HL-60 (cell line): Measurements from ENCODE around the gene GPBP1.
"Not testable (repeated sequence)": the region's sequence is repeated elsewhere in the genome, so short reads cannot be mapped to it uniquely, and the experiment has no call there.

ENCODE experiments used
- DNase-seq, 2 experiments: peaks; one replicate each; pipeline ENCODE4 v3.0.0-alpha.2; 2010 to 2020; ENCODE audit warnings: low read depth in 1 of 2, low spot score in 1 of 2
- H3K27ac ChIP-seq: fragments of 250-450 bp; sonication (Bioruptor Pico); replicated peaks from 2 replicates; pipeline ENCODE4 v1.5.1; 2020; ENCODE audit warnings: mild to moderate bottlenecking, moderate library complexity
- H3K27me3 ChIP-seq: fragments of 250-450 bp; sonication (Bioruptor Pico); 2 replicates; pipeline ENCODE4 v1.5.1; 2021; ENCODE audit warnings: mild to moderate bottlenecking, moderate library complexity; ENCODE audit not compliant: insufficient read depth, poor library complexity, severe bottlenecking
- H3K4me3 ChIP-seq: replicated peaks from 2 replicates; pipeline ENCODE4 v1.5.1; 2011; ENCODE audit warnings: mild to moderate bottlenecking, control low read depth, low read length; ENCODE audit not compliant: insufficient read depth
- CTCF ChIP-seq: IDR thresholded peaks from one replicate; pipeline ENCODE4 v1.5.1; 2011; ENCODE audit warnings: low read length, control low read depth, inconsistent platforms; ENCODE audit not compliant: insufficient read depth
- GABPA ChIP-seq: IDR thresholded peaks from 2 replicates; pipeline ENCODE4 v1.6.1; 2012; ENCODE audit warnings: low read depth
- POLR2AphosphoS5 ChIP-seq: IDR thresholded peaks from 2 replicates; pipeline ENCODE4 v1.6.1; 2012; ENCODE audit warnings: low read depth
- SPI1 ChIP-seq: IDR thresholded peaks from 2 replicates; pipeline ENCODE4 v1.6.1; 2012; ENCODE audit warnings: low read depth, mild to moderate bottlenecking, borderline replicate concordance
- TF ChIP-seq, protein P1 (sequence below): IDR thresholded peaks from 2 replicates; pipeline ENCODE4 v1.6.1; 2012; ENCODE audit warnings: low read depth; ENCODE audit not compliant: insufficient replicate concordance

The GPBP1 gene

GRCh38 chr5:57166276-57166675, 7.6 kb upstream of the GPBP1 start:
- peak in 1 of 2 experiments; percentile 49 for DNase-seq
- Histone ChIP-seq H3K4me3 (no peak overlapping the region), H3K27me3 (no peaks in the 10 kb centered on the region), H3K27ac (peak overlapping the region; percentile 43)
- TF ChIP-seq SPI1 = peak; percentile 34; the same call in 1 of the 2 replicates
- TF ChIP-seq, protein P1, sequence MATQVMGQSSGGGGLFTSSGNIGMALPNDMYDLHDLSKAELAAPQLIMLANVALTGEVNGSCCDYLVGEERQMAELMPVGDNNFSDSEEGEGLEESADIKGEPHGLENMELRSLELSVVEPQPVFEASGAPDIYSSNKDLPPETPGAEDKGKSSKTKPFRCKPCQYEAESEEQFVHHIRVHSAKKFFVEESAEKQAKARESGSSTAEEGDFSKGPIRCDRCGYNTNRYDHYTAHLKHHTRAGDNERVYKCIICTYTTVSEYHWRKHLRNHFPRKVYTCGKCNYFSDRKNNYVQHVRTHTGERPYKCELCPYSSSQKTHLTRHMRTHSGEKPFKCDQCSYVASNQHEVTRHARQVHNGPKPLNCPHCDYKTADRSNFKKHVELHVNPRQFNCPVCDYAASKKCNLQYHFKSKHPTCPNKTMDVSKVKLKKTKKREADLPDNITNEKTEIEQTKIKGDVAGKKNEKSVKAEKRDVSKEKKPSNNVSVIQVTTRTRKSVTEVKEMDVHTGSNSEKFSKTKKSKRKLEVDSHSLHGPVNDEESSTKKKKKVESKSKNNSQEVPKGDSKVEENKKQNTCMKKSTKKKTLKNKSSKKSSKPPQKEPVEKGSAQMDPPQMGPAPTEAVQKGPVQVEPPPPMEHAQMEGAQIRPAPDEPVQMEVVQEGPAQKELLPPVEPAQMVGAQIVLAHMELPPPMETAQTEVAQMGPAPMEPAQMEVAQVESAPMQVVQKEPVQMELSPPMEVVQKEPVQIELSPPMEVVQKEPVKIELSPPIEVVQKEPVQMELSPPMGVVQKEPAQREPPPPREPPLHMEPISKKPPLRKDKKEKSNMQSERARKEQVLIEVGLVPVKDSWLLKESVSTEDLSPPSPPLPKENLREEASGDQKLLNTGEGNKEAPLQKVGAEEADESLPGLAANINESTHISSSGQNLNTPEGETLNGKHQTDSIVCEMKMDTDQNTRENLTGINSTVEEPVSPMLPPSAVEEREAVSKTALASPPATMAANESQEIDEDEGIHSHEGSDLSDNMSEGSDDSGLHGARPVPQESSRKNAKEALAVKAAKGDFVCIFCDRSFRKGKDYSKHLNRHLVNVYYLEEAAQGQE = no peak

DNA sequence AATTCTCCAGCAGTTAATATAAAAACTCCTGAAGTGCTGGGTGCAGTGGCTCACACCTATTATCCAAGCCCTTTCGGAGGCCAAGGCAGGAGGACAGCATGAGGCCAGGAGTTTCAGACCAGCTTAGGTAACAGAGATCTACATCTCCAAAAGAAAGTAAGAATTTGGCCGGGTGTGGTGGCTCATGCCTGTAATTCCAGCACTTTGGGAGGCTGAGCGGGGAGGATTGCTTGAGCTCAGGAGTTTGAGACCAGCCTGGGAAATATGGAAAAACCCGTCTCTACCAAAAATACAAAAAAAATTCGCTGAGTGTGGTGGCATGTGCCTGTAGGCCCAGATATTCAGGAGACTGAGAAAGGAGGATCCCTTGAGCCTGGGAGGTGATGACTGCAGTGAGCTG, 6.7 kb upstream of the GPBP1 start:
- no peak for DNase-seq
- no peaks in the 10 kb centered on the region for H3K27me3 ChIP-seq
- no peak overlapping the region for H3K27ac ChIP-seq
- H3K4me3 ChIP-seq = no peak overlapping the region
- TF ChIP-seq CTCF = no peak

GRCh38 chr5:57170116-57170515, 3.7 kb upstream of the GPBP1 start:
- not testable (repeated sequence) for H3K27me3 ChIP-seq, DNase-seq, H3K27ac ChIP-seq, H3K4me3 ChIP-seq

- Histone ChIP-seq H3K27me3 (no peaks in the 10 kb centered on the region), H3K4me3 (peak overlapping the region; percentile 62), H3K27ac (peak overlapping the region; percentile 97)
- DNase-seq = no peak
- TF ChIP-seq SPI1 (no peak), CTCF (no peak), GABPA (no peak), POLR2AphosphoS5 (no peak)
- TF ChIP-seq, protein P1 = no peak
Observed at GRCh38 chr5:57171816-57172465, 1.9 kb upstream of the GPBP1 start.

DNA sequence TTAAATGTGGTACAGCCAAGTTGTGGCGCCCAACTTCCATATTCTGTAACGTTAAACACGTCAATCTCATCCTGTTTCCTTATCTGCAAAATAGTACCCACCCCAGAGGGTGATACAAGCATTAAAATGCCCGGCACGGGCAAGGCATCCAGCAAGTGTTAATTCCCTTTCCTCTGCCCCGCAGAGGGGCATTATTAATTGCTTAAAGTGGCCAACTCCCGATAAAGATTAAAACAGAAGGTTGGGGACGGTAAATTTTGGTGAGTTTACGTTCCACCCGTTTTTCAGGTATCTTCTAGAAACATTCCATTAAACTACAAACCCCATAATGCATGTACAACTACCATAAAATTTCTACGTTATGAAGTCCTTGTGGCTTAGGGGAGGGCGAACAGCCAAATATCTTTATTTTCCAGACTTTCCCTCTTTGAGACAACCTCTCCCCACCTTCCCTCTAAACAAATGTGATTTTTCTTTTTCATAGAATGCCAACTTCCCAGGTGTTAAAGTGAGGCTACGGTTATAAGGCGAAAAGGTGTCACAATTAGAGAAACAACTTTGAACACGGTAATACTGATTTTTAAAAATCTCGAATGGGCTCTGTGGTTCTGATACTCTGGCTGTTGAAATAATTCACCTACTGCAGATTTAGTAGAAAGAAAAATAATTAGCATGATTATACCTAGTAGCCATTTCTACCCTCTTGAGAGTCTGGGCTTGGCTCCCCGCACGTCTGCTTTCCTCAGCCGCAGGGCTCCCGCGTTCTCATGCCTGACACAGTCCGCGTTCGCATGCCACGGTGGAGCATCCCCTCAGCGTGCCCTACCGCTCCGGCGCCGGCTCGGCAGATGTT, 1.2 kb upstream of the GPBP1 start:
- Histone ChIP-seq H3K27me3 (no peaks in the 10 kb centered on the region), H3K27ac (peak overlapping the region; percentile 97), H3K4me3 (peak overlapping the region; percentile 62)
- DNase-seq = peak in 1 of 2 experiments; percentile 7
- TF ChIP-seq CTCF (no peak), GABPA (no peak), SPI1 (no peak), POLR2AphosphoS5 (no peak)
- TF ChIP-seq, protein P1 = no peak
